ENCODE data around the gene SPRN. TPM values are rescaled to one million over a fixed set of nuclear protein-coding genes. Genes with fewer than 3 reads are reported as not detected.
"Not testable (repeated sequence)": the region's sequence is repeated elsewhere in the genome, so short reads cannot be mapped to it uniquely, and the experiment has no call there.

Gene SPRN
- total RNA-seq, 2 experiments from 2014 or later, result not detected

DNA sequence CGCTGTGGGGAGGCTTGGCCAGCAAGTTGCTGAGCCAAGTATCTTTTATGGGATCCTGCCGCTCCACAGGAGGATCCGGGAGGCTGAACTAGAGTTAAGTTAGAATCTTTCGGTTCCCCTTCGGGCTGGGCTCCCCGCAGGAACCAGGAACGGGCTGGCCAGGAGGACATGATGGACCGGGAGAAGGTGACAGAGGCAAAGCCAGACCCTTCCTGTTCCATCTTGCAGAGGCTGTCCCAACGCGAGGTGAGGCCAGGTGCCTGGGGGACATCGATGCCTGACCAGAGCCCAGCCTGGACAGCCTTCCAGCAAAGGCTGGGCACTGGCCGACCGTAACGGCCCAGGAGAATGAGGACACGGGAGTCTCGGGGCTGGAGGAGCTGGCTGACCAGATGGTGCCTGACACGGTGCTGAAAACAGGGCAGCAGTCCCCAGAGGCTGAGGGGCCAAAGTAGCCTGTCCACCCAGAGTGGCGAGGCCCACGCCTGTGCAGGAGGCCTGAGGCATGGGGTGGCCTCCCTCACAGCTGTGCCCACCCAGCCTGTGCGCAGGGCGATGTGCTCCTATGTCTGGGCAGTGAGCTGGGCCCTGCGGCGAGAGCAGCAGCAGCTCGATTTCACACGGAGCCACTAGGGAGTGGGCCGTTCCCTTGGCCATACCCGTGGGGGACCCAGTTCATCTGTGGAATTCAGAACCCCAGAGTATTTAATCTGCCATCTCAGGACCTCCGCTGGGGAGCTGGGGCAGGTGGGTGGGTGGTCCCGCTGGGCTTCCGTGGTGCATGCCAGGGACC lies 47.2 kb downstream of the SPRN start:
- Mint-ChIP-seq H3K27ac (no peak overlapping the region), H3K4me1 (peaks cover 10% of the 10 kb centered on the region), H3K27me3 (peaks cover 17% of the 10 kb centered on the region), H3K36me3 (no peaks in the 10 kb centered on the region), H3K9me3 (ENCODE audit: low read depth) (no peaks in the 10 kb centered on the region), H3K4me3 (no peak overlapping the region)
- CTCF ChIA-PET, result interaction anchor here (1.0 to 1.8 kb wide), 3 partner anchors 19 to 62 kb away, joined by 3 to 4 read pairs (median 3); partner anchors contain the start of gene FUOM
- DNase-seq (no peak), ATAC-seq (no peak)

DNA sequence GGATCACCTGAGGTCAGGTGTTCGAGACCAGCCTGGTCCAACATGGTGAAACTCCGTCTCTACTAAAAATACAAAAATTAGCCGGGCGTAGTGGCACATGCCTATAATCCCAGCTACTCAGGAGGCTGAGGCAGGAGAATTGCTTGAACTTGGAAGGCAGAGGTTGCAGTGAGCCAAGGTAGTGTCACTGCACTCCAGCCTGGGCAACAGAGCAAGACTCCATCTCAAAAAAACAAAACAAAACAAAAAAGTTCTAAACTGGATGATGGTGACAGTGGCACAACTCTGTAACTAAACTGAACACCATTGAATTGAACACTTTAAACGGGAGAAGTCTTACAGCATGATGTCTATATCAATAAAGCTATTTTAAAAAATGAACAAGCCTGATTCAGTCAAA lies 48.2 kb downstream of the SPRN start:
- not testable (repeated sequence) for DNase-seq; H3K27ac Mint-ChIP-seq; H3K4me3 Mint-ChIP-seq; H3K36me3 Mint-ChIP-seq; ATAC-seq; H3K9me3 Mint-ChIP-seq (ENCODE audit: low read depth)
- H3K27me3 Mint-ChIP-seq, result peaks cover 17% of the 10 kb centered on the region
- H3K4me1 Mint-ChIP-seq, result peaks cover 15% of the 10 kb centered on the region
- CTCF ChIA-PET, result interaction anchor here (1.2 kb wide), 1 partner anchor 46 kb away, joined by 3 read pairs; no protein-coding TSS in a partner anchor

DNA sequence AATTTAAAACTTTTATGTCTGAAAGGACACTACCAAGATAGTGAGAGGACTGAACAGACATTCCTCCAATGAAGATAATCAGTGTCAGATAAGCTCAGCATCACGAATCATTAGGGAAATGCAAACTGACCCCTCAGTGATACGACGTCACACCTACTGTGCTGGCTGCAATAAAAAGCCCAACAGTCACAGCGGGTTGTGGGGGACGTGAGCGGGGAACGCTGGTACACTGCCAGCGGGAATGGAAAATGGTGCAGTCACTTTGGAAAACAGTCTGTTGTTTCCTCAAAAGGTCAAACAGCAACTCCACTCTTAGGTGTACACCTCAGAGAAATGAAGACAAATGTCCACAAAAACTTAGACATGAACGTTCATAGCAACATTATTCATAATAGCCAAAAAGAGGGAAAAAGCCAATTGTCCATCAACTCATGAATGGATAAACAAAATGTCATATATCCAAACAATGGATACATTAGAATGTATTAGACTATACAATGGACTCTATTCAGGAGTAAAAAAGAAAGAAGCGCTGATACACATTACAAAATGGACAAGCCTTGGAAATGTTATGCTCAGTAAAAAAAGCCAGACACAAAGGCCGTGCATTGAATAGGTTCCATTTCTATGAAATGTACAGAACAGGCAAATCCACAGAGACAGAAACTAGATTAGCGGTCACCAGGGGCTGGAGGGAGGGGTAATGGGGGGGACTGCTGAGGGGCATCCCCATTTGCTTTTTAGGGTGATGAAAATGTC lies 48.9 kb downstream of the SPRN start:
- H3K4me1 Mint-ChIP-seq, result peaks cover 15% of the 10 kb centered on the region
- H3K36me3 Mint-ChIP-seq, result no peaks in the 10 kb centered on the region
- CTCF ChIA-PET, result no interaction called here
- H3K27me3 Mint-ChIP-seq, result peaks cover 17% of the 10 kb centered on the region
- no peak overlapping the region for H3K27ac Mint-ChIP-seq
- ATAC-seq, result no peak
- H3K4me3 Mint-ChIP-seq, result no peak overlapping the region
- no peaks in the 10 kb centered on the region for H3K9me3 Mint-ChIP-seq (ENCODE audit: low read depth)
- no peak for DNase-seq

DNA sequence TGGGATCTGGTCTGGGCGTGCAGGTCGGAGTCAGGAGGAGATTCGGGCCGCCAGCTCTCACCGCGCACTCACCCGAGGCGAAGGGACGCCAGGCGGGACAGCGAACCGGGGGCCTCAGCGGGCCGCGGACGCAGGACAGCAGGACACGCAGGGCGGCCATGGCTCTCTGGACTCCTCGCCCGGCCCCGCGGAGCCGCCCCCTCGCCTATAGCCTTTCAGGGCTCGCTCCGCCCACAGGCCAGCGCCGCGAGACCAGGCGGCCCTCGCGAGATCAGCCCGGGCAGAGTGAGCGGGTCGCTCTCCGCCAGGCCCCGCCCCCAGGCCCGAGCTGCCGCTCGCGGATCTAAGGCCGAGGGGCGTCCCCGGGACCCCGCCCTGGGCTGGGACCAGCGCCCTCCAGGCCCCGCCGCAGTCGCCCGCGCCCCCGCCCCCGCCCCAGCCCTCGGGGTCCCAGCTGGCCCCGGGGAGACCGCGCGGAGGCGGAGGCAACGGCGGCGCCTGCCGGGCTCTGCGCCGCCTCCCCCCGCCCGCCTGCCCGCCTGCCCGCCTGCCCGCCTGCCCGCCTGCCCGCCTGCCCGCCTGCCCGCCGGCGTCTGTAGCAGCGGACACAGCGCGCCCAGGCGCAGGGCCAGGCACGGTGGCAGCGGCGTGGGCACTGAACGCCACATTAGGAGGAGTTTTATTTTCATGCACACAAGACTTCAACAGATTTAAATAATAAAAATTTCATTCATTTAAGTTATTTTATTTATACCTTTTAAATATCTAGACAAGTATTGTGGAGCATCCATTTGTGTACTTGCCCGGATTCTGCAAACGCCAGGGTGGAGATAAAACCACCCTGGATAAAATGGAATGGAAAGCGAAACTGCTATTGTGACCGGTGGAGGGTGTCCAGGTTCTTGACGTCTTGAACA lies 51.0 kb downstream of the SPRN start, which contains the start of gene ECHS1:
ECHS1 (minus strand) TSS at position 181 of the 917 bp plus-strand sequence; CDS start at position 160, 21 bp downstream.
- CTCF ChIA-PET, result interaction anchor here (1.0 to 1.3 kb wide), 2 partner anchors 44 to 65 kb away, joined by 3 to 5 read pairs; no protein-coding TSS in a partner anchor
- peaks cover 17% of the 10 kb centered on the region for H3K27me3 Mint-ChIP-seq
- H3K36me3 Mint-ChIP-seq, result no peaks in the 10 kb centered on the region
- peak; percentile 99 for ATAC-seq
- peak within 1 kb of the TSS; percentile 43 for H3K27ac Mint-ChIP-seq
- DNase-seq, result peak; percentile 96
- peak within 1 kb of the TSS; percentile 77 for H3K4me3 Mint-ChIP-seq
- H3K4me1 Mint-ChIP-seq, result peaks cover 15% of the 10 kb centered on the region
- no peaks in the 10 kb centered on the region for H3K9me3 Mint-ChIP-seq (ENCODE audit: low read depth)

DNA sequence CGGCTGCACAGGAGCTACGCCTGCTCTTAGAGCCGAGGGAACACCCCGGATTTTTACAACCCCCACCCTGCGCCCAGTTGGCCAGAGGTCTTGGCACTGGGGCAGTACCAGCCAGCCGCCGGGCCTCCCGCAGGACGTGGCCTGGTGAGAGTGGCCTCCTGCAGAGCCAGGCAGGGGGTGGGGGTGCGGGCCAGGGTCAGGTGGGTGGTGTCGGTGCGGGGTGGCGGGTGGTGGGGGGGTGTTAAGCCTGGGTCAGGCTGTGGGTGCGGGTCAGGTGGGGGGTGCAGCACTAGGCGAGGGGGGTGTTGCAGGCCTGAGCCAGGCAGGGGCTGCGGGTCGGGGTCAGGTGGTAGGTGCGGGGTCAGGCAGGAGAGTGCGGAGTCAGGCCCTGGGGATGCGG lies 51.9 kb downstream of the SPRN start:
- Mint-ChIP-seq H3K36me3 (no peaks in the 10 kb centered on the region), H3K27ac (no peak overlapping the region), H3K4me3 (no peak overlapping the region), H3K27me3 (peaks cover 17% of the 10 kb centered on the region), H3K9me3 (ENCODE audit: low read depth) (no peaks in the 10 kb centered on the region), H3K4me1 (peaks cover 12% of the 10 kb centered on the region)
- DNase-seq (no peak), ATAC-seq (no peak)
- CTCF ChIA-PET, result interaction anchor here (1.3 kb wide), 1 partner anchor 43 kb away, joined by 5 read pairs; no protein-coding TSS in a partner anchor

Small RNA genes within 50 kb of the gene (microRNA-seq; reads per million reads assigned to microRNA genes)
- 3.4 reads per million for gene MIR3944

Other genes with a start within 250 kb of the SPRN start
- gene UTF1, start 194.4 kb downstream of the SPRN start, total RNA-seq, result not detected
- gene VENTX, start 186.8 kb downstream of the SPRN start, total RNA-seq, result under 1 TPM in 1 of 2 experiments, not detected in 1; 0.12 TPM
- 100 to 1,000 TPM; 142 to 173 TPM for gene ADAM8, start 147.8 kb downstream of the SPRN start, total RNA-seq
- 10 to 100 TPM; 60.4 to 64.7 TPM for gene TUBGCP2, start 115.8 kb downstream of the SPRN start, total RNA-seq
- 10 to 100 TPM; 50.7 to 60.1 TPM for gene ZNF511, start 115.7 kb downstream of the SPRN start, total RNA-seq
- gene CALY, start 87.7 kb downstream of the SPRN start, total RNA-seq, result not detected
- gene PRAP1, start 77.3 kb downstream of the SPRN start, total RNA-seq, result not detected
- 10 to 100 TPM in 1 of 2 experiments, 1 to 10 TPM in 1; 9.1 to 13.1 TPM for gene FUOM, start 66.6 kb downstream of the SPRN start, total RNA-seq
- gene ECHS1, start 51.3 kb downstream of the SPRN start, total RNA-seq, result 10 to 100 TPM; 34.0 to 50.2 TPM
- gene PAOX, start 45.4 kb downstream of the SPRN start, total RNA-seq, result 1 to 10 TPM; 5.6 to 6.0 TPM
- gene MTG1, start 30.5 kb downstream of the SPRN start, total RNA-seq, result 10 to 100 TPM; 56.0 to 64.9 TPM
- gene SCART1, start 29.3 kb upstream of the SPRN start, total RNA-seq, result 1 to 10 TPM in 1 of 2 experiments, under 1 TPM in 1; 0.82 to 4.8 TPM
- gene CYP2E1, start 102.7 kb upstream of the SPRN start, total RNA-seq, result under 1 TPM in 1 of 2 experiments, not detected in 1; 0.26 TPM
- 1 to 10 TPM; 1.4 to 2.1 TPM for gene SYCE1, start 141.0 kb upstream of the SPRN start, total RNA-seq
- gene FRG2B, start 202.2 kb upstream of the SPRN start, total RNA-seq, result not detected

Data from activated CD8-positive, alpha-beta memory T cell treated with anti-CD3 and anti-CD28 coated beads, Interleukin-2, amount 10 ng/mL, durations not matched to agents 7 days and 5 days (primary cell).